GM21447 (cell line): ENCODE results near the gene PDZD11.
"Not testable (repeated sequence)": the region's sequence is repeated elsewhere in the genome, so short reads cannot be mapped to it uniquely, and the experiment has no call there.

Experiments used
- ATAC-seq: cut with Tn5 transposase; IDR thresholded peaks from one replicate; pipeline ENCODE4 v1.9.1; 2021; ENCODE audit not compliant: unreplicated experiment

The PDZD11 gene

GRCh38 chrX:70257423-70258288, 32.1 kb downstream of the PDZD11 start:
- no peak for ATAC-seq

- ATAC-seq = no peak
Measured at GRCh38 chrX:70255452-70255851, 34.3 kb downstream of the PDZD11 start.

GRCh38 chrX:70254909-70255308, 34.8 kb downstream of the PDZD11 start:
- ATAC-seq = no peak

- no peak for ATAC-seq
Measured at GRCh38 chrX:70254063-70254400, 35.7 kb downstream of the PDZD11 start.

- ATAC-seq = no peak
Measured at GRCh38 chrX:70253377-70254062, 36.2 kb downstream of the PDZD11 start.

- ATAC-seq = no peak
Measured at GRCh38 chrX:70252491-70252890, 37.2 kb downstream of the PDZD11 start.

GRCh38 chrX:70247252-70247651, 42.5 kb downstream of the PDZD11 start:
- no peak for ATAC-seq

- ATAC-seq = no peak
Measured at GRCh38 chrX:70244881-70245280, 44.8 kb downstream of the PDZD11 start.

- ATAC-seq = not testable (repeated sequence)
Measured at GRCh38 chrX:70243601-70244000, 46.1 kb downstream of the PDZD11 start.

- ATAC-seq = no peak
Measured at GRCh38 chrX:70241501-70241900, 48.2 kb downstream of the PDZD11 start.

GRCh38 chrX:70240751-70241150, 49.0 kb downstream of the PDZD11 start:
- ATAC-seq = no peak
